Superior temporal gyrus (tissue), 1 donor: Measurements from ENCODE around the gene SETD7.

Source experiments
- DNase-seq: peaks from one replicate; pipeline ENCODE4 v3.0.0-alpha.2; 2016; ENCODE audit errors: extremely low spot score

Gene SETD7

GRCh38 chr4:139574641-139575040, 18.6 kb upstream of the SETD7 start:
- no peak for DNase-seq

GRCh38 chr4:139568206-139568955, 12.4 kb upstream of the SETD7 start:
- peak; percentile 76 for DNase-seq

- no peak for DNase-seq
These were observed 11.3 kb upstream of the SETD7 start for GRCh38 chr4:139567159-139567870.

GRCh38 chr4:139564502-139564901, 8.5 kb upstream of the SETD7 start:
- no peak for DNase-seq

- no peak for DNase-seq
These were observed 7.5 kb upstream of the SETD7 start for GRCh38 chr4:139563515-139563914.

GRCh38 chr4:139562839-139563238, 6.8 kb upstream of the SETD7 start:
- DNase-seq, result no peak

GRCh38 chr4:139562067-139562684, 6.2 kb upstream of the SETD7 start:
- DNase-seq, result no peak

GRCh38 chr4:139560406-139561104, 4.5 kb upstream of the SETD7 start:
- DNase-seq, result no peak

- no peak for DNase-seq
These were observed 3.7 kb upstream of the SETD7 start for GRCh38 chr4:139559687-139560086.

- no peak for DNase-seq
These were observed 3.1 kb upstream of the SETD7 start for GRCh38 chr4:139559089-139559479.

- no peak for DNase-seq
These were observed 2.4 kb upstream of the SETD7 start for GRCh38 chr4:139558235-139559088.

- DNase-seq, result no peak
These were observed 1.6 kb upstream of the SETD7 start for GRCh38 chr4:139557556-139558110.

GRCh38 chr4:139556724-139557555, 921 bp upstream of the SETD7 start:
- peak; percentile 74 for DNase-seq

- DNase-seq, result peak; percentile 54
These were observed 331 bp downstream of the SETD7 start for GRCh38 chr4:139555705-139556070.

- DNase-seq, result peak; percentile 86
These were observed 920 bp downstream of the SETD7 start for GRCh38 chr4:139554893-139555704.

GRCh38 chr4:139554642-139554892, 1.5 kb downstream of the SETD7 start:
- no peak for DNase-seq

- peak; percentile 69 for DNase-seq
These were observed 2.0 kb downstream of the SETD7 start for GRCh38 chr4:139553751-139554641.

- no peak for DNase-seq
These were observed 3.3 kb downstream of the SETD7 start for GRCh38 chr4:139552517-139553307.
